GM10266 (cell line): Measurements from ENCODE around the gene B4GALT7.
A peak's percentile ranks its signal among the peaks of the same experiment; 100 is the strongest.

ENCODE experiments used
- DNase-seq: peaks from one replicate; pipeline ENCODE4 v3.0.0; 2012; ENCODE audit errors: extremely low spot score
- TF ChIP-seq, protein P1 (sequence below): IDR thresholded peaks from 2 replicates; pipeline ENCODE4 v1.5.1; 2012; ENCODE audit warnings: mild to moderate bottlenecking, low read depth; ENCODE audit not compliant: control insufficient read depth, insufficient read depth; ENCODE audit errors: missing control alignments

B4GALT7 gene

GRCh38 chr5:177599731-177600507 is at the start of gene B4GALT7:
Gene B4GALT7, plus strand, starts transcription at chr5:177600132. Its CDS starts 79 bp downstream, at chr5:177600211.
- TF ChIP-seq, protein P1, sequence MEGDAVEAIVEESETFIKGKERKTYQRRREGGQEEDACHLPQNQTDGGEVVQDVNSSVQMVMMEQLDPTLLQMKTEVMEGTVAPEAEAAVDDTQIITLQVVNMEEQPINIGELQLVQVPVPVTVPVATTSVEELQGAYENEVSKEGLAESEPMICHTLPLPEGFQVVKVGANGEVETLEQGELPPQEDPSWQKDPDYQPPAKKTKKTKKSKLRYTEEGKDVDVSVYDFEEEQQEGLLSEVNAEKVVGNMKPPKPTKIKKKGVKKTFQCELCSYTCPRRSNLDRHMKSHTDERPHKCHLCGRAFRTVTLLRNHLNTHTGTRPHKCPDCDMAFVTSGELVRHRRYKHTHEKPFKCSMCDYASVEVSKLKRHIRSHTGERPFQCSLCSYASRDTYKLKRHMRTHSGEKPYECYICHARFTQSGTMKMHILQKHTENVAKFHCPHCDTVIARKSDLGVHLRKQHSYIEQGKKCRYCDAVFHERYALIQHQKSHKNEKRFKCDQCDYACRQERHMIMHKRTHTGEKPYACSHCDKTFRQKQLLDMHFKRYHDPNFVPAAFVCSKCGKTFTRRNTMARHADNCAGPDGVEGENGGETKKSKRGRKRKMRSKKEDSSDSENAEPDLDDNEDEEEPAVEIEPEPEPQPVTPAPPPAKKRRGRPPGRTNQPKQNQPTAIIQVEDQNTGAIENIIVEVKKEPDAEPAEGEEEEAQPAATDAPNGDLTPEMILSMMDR = no peak
- peak; percentile 94 for DNase-seq

- TF ChIP-seq, protein P1 = no peak
- DNase-seq = no peak
Observed at GRCh38 chr5:177552839-177553455, 47.0 kb upstream of the B4GALT7 start.

- TF ChIP-seq, protein P1 = no peak
- DNase-seq = peak; percentile 76
Observed at GRCh38 chr5:177553671-177554429, 46.1 kb upstream of the B4GALT7 start.

- DNase-seq = peak; percentile 100
- TF ChIP-seq, protein P1 = peak; percentile 5
Observed at GRCh38 chr5:177554474-177555111, 45.3 kb upstream of the B4GALT7 start, which contains the start of gene FAM193B. Gene FAM193B, minus strand, starts transcription at chr5:177554563. Its CDS starts 105 bp downstream, at chr5:177554458.

DNA sequence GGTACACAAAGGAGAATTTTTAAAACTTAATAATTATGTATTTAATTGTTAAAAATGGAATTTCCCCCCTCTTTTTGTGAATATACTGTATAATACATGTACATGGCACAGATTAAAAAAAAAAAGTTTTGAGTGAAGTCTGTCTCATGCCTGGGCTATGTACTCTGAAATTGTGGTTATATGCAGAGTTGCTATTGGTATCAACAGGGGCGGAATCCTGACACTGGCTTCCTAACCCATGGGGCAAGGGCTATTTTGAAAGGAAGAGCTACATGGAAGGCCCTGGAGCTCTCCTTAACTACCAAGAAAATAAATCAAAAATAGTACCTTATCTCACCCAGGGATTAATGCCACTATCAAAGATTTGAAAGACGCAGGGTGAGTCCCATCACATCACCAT is 44.7 kb upstream of the B4GALT7 start:
- TF ChIP-seq, protein P1 = no peak
- no peak for DNase-seq

- TF ChIP-seq, protein P1 = no peak
- no peak for DNase-seq
Observed at GRCh38 chr5:177555665-177556064, 44.3 kb upstream of the B4GALT7 start.
